CD4-positive, alpha-beta T cell treated with Interleukin-17A for 4 hours (primary cell): Measurements from ENCODE around the gene FAM24B.
"Not testable (repeated sequence)": the region's sequence is repeated elsewhere in the genome, so short reads cannot be mapped to it uniquely, and the experiment has no call there.

Source experiments
- DNase-seq: peaks from one replicate; pipeline ENCODE4 v3.0.0-alpha.2; 2020; ENCODE audit warnings: mixed read lengths

The FAM24B gene

GRCh38 chr10:122879339-122880273 lies at the start of gene FAM24B:
TSS of gene FAM24B (minus strand) at chr10:122879581. CDS start at chr10:122850515, 29,066 bp downstream.
- peak; percentile 95 for DNase-seq

GRCh38 chr10:122915700-122916099 lies 36.3 kb upstream of the FAM24B start:
- DNase-seq, result no peak

GRCh38 chr10:122911889-122912484 lies 32.6 kb upstream of the FAM24B start:
- peak; percentile 52 for DNase-seq

- no peak for DNase-seq
These were observed 30.9 kb upstream of the FAM24B start, which contains the start of gene FAM24A for GRCh38 chr10:122910310-122910709. TSS of gene FAM24A (plus strand) at chr10:122910610. CDS start at chr10:122911635, 1,025 bp downstream.

- not testable (repeated sequence) for DNase-seq
These were observed 24.5 kb upstream of the FAM24B start for GRCh38 chr10:122903861-122904260.

GRCh38 chr10:122894261-122894944 lies 15.0 kb upstream of the FAM24B start:
- DNase-seq, result no peak

- DNase-seq, result no peak
These were observed 4.8 kb upstream of the FAM24B start for GRCh38 chr10:122884166-122884565.

- no peak for DNase-seq
These were observed 3.4 kb upstream of the FAM24B start for GRCh38 chr10:122882766-122883165.

GRCh38 chr10:122878799-122879338 lies 512 bp downstream of the FAM24B start:
- DNase-seq, result no peak

GRCh38 chr10:122877264-122877663 lies 2.1 kb downstream of the FAM24B start:
- DNase-seq, result no peak

- DNase-seq, result no peak
These were observed 2.9 kb downstream of the FAM24B start for GRCh38 chr10:122876467-122876855.

GRCh38 chr10:122875843-122876466 lies 3.4 kb downstream of the FAM24B start:
- DNase-seq, result no peak

GRCh38 chr10:122871947-122872346 lies 7.4 kb downstream of the FAM24B start:
- not testable (repeated sequence) for DNase-seq

GRCh38 chr10:122868768-122869167 lies 10.6 kb downstream of the FAM24B start:
- not testable (repeated sequence) for DNase-seq

GRCh38 chr10:122866757-122867482 lies 12.5 kb downstream of the FAM24B start:
- DNase-seq, result not testable (repeated sequence)

- DNase-seq, result no peak
These were observed 14.5 kb downstream of the FAM24B start for GRCh38 chr10:122864901-122865300.

- no peak for DNase-seq
These were observed 15.2 kb downstream of the FAM24B start for GRCh38 chr10:122864194-122864592.

GRCh38 chr10:122863216-122864193 lies 15.9 kb downstream of the FAM24B start:
- no peak for DNase-seq

GRCh38 chr10:122861711-122862161 lies 17.6 kb downstream of the FAM24B start:
- no peak for DNase-seq

- no peak for DNase-seq
These were observed 19.9 kb downstream of the FAM24B start for GRCh38 chr10:122859527-122859926.
